Body of pancreas (tissue), 4 donors: ENCODE data around the gene CTRB2. TPM values are rescaled to one million over a fixed set of nuclear protein-coding genes. Genes with fewer than 3 reads are reported as not detected.

Experiments
- ATAC-seq: fragments of 150-250 bp; one replicate; pipeline ENCODE4 v1.9.1; 2016
- DNase-seq, 4 donors: peaks; one replicate each; pipeline ENCODE4 v3.0.0-alpha.2; 2019
- H3K27ac ChIP-seq, 4 donors: fragments of 200-600 bp; sonication (generic); 1 replicate in 3 of 4; 2 replicates in 1 of 4; pipeline versions ENCODE4 v1.5.1 to v1.6.1; 2016 to 2019; ENCODE audit warnings: mild to moderate bottlenecking in 1 of 4, mixed read lengths in 1 of 4, moderate library complexity in 1 of 4
- H3K27me3 ChIP-seq, 2 donors: fragments of 200-600 bp; sonication (generic); one replicate each; pipeline ENCODE4 v1.6.0; 2016; ENCODE audit warnings: mild to moderate bottlenecking in 1 of 2
- H3K36me3 ChIP-seq, 2 donors: fragments of 200-600 bp; sonication (generic); replicated peaks in 1 of 2; 2 replicates each; pipeline ENCODE4 v1.5.1; 2016; ENCODE audit warnings: low read depth in 2 of 2; ENCODE audit not compliant: insufficient read depth in 1 of 2
- H3K4me1 ChIP-seq: fragments of 200-600 bp; sonication (generic); one replicate; pipeline ENCODE4 v1.6.0; 2016
- H3K4me3 ChIP-seq, 2 donors: fragments of 200-600 bp; sonication (generic); 1 replicate in 1 of 2; 2 replicates in 1 of 2; pipeline ENCODE4 v1.5.1; 2016 to 2019
- H3K9me3 ChIP-seq, 3 donors: fragments of 200-600 bp; sonication (generic); 1 replicate in 2 of 3; 2 replicates in 1 of 3; pipeline ENCODE4 v1.5.1; 2016
- CTCF ChIP-seq, 7 experiments: fragments of 450-650 bp in 4 of 7; fragments of 200-600 bp in 3 of 7; sonication (generic) in 3 of 7; IDR thresholded peaks; one replicate each; pipeline ENCODE4 v1.5.1; 2016 to 2019; ENCODE audit warnings: antibody characterized with exemption in 7 of 7
- POLR2A ChIP-seq, 3 donors: fragments of 450-650 bp; IDR thresholded peaks; one replicate each; pipeline ENCODE4 v1.6.1; 2016; ENCODE audit warnings: antibody characterized with exemption in 3 of 3, mild to moderate bottlenecking in 2 of 3
- WGBS, 2 donors: methylation state at CpG; one replicate each; pipeline ENCODE4 v1.1.5; 2017; 5-methylcytosine and 5-hydroxymethylcytosine counted together
- intact Hi-C: fragments of 100-400 bp; cut with DNase I; formaldehyde crosslinking; loops from one replicate; pipeline ENCODE4 v1.15.1; 2023
- total RNA-seq, 2 donors: library from RNA; depleted of rRNA; stranded (reverse); fragments of >200 nt; gene quantifications; one replicate each; pipeline ENCODE4 v1.1.0, GENCODE V29; 2016

Gene CTRB2
- total RNA-seq, 2 donors from 2014 or later: 18,538 to 32,261 TPM

- no peaks in the 10 kb centered on the region for H3K27me3 ChIP-seq
- TF ChIP-seq CTCF (IDR thresholded peaks at IDR 0.05): no peak
- TF ChIP-seq POLR2A (IDR thresholded peaks at IDR 0.05): no peak
- ATAC-seq: no peak
- H3K27ac ChIP-seq: no peak overlapping the region
- 93 to 99% methylated on average over 24 to 34 of the region's 34 CpGs for WGBS, 2 donors
- intact Hi-C loops: loop anchor here (5.0 kb wide), 1 partner anchor 152 kb away; no protein-coding TSS in a partner anchor
- no peaks in the 10 kb centered on the region for H3K9me3 ChIP-seq
- H3K36me3 ChIP-seq: no peaks in the 10 kb centered on the region
- DNase-seq: no peak
- peaks cover 49% of the 10 kb centered on the region for H3K4me1 ChIP-seq
- no peak overlapping the region for H3K4me3 ChIP-seq
Measured at GRCh38 chr16:75235721-75236193, 28.8 kb upstream of the CTRB2 start.

- WGBS, 2 donors: 73 to 88% methylated on average over 7 to 39 of the region's 48 CpGs
- no peak for TF ChIP-seq POLR2A (IDR thresholded peaks at IDR 0.05)
- no peak for TF ChIP-seq CTCF (IDR thresholded peaks at IDR 0.05)
- H3K36me3 ChIP-seq: no peaks in the 10 kb centered on the region
- H3K4me3 ChIP-seq: no peak overlapping the region
- no peak for ATAC-seq
- peaks cover 54% of the 10 kb centered on the region for H3K4me1 ChIP-seq
- peak overlapping the region in 2 of 4 donors; percentile 48 to 61 for H3K27ac ChIP-seq
- DNase-seq: peak in 1 of 4 donors; percentile 29
- H3K9me3 ChIP-seq: no peaks in the 10 kb centered on the region
- H3K27me3 ChIP-seq: no peaks in the 10 kb centered on the region
- intact Hi-C loops: loop anchor here (5.0 kb wide), 1 partner anchor 152 kb away; no protein-coding TSS in a partner anchor
Measured at GRCh38 chr16:75234856-75235696, 28.1 kb upstream of the CTRB2 start.

- ATAC-seq (no peak), DNase-seq (no peak)
- Histone ChIP-seq H3K27ac (peak overlapping the region in 3 of 4 donors; percentile 48 to 61 (median 53)), H3K36me3 (peaks cover 2 to 13% of the 10 kb centered on the region in 2 donors), H3K4me3 (no peak overlapping the region), H3K27me3 (no peaks in the 10 kb centered on the region), H3K9me3 (no peaks in the 10 kb centered on the region), H3K4me1 (peaks cover 54% of the 10 kb centered on the region)
- intact Hi-C loops: no loop called here
- WGBS, 2 donors: 38 to 39% methylated on average over 4 to 7 of the region's 7 CpGs
- TF ChIP-seq POLR2A (IDR thresholded peaks at IDR 0.05) (no peak), CTCF (IDR thresholded peaks at IDR 0.05) (no peak)
Measured at GRCh38 chr16:75233611-75233938, 26.6 kb upstream of the CTRB2 start.

- Histone ChIP-seq H3K9me3 (no peaks in the 10 kb centered on the region), H3K27ac (peak overlapping the region in 3 of 4 donors; percentile 88 to 95 (median 90)), H3K4me3 (no peak overlapping the region), H3K36me3 (peaks cover 2 to 13% of the 10 kb centered on the region in 2 donors), H3K4me1 (peaks cover 54% of the 10 kb centered on the region), H3K27me3 (no peaks in the 10 kb centered on the region)
- 65 to 80% methylated on average over 11 of the region's 11 CpGs for WGBS, 2 donors
- ATAC-seq: no peak
- no peak for DNase-seq
- no peak for TF ChIP-seq CTCF (IDR thresholded peaks at IDR 0.05)
- TF ChIP-seq POLR2A (IDR thresholded peaks at IDR 0.05): no peak
- intact Hi-C loops: no loop called here
Measured at GRCh38 chr16:75231570-75231969, 24.6 kb upstream of the CTRB2 start.
